Measurements from ENCODE around the gene EDEM2. TPM values are rescaled to one million over a fixed set of nuclear protein-coding genes. Genes with fewer than 3 reads are reported as not detected.
"Not testable (repeated sequence)": the region's sequence is repeated elsewhere in the genome, so short reads cannot be mapped to it uniquely, and the experiment has no call there.

The EDEM2 gene
- total and polyA plus RNA-seq, 10 donors, result 18.3 to 37.5 (median 32.2) TPM

GRCh38 chr20:35079472-35080347 lies 67.4 kb downstream of the EDEM2 start:
- TF ChIP-seq POLR2AphosphoS5 (IDR thresholded peaks at IDR 0.05) (no peak), CTCF (IDR thresholded peaks at IDR 0.05 in 8 of 11, conservative IDR thresholded peaks at IDR 0.05 in 3 of 11) (no peak), POLR2A (IDR thresholded peaks at IDR 0.05) (no peak)
- 77 to 93% (median 86%) methylated on average over 8 of the region's 8 CpGs for whole genome bisulfite sequencing, 5 donors
- peaks cover 0 to 51% (median 20%) of the 10 kb centered on the region in 6 donors for H3K36me3 ChIP-seq
- DNase-seq, result no peak
- peaks cover 0 to 60% (median 34%) of the 10 kb centered on the region in 6 donors for H3K4me1 ChIP-seq
- H3K27ac ChIP-seq, result peak overlapping the region in 3 of 8 donors; percentile 7 to 53 (median 17)
- no peaks in the 10 kb centered on the region for H3K27me3 ChIP-seq (replicated peaks in 1 of 7)
- H3K9me3 ChIP-seq, result no peaks in the 10 kb centered on the region
- H3K4me3 ChIP-seq, result no peak overlapping the region
- intact Hi-C loops (cut with DNase I; ENCODE audit: low total_unique reads), result no loop called here

GRCh38 chr20:35077872-35078271 lies 69.3 kb downstream of the EDEM2 start:
- no peaks in the 10 kb centered on the region for H3K27me3 ChIP-seq (replicated peaks in 1 of 7)
- TF ChIP-seq POLR2A (IDR thresholded peaks at IDR 0.05) (no peak), POLR2AphosphoS5 (IDR thresholded peaks at IDR 0.05) (no peak), CTCF (IDR thresholded peaks at IDR 0.05 in 8 of 11, conservative IDR thresholded peaks at IDR 0.05 in 3 of 11) (no peak)
- no peak overlapping the region for H3K4me3 ChIP-seq
- H3K4me1 ChIP-seq, result peaks cover 0 to 44% (median 30%) of the 10 kb centered on the region in 6 donors
- no peaks in the 10 kb centered on the region for H3K9me3 ChIP-seq
- H3K27ac ChIP-seq, result no peak overlapping the region
- DNase-seq, result no peak
- H3K36me3 ChIP-seq, result peaks cover 0 to 43% (median 20%) of the 10 kb centered on the region in 6 donors
- WGBS, 5 donors, result 95 to 98% (median 96%) methylated on average over 5 of the region's 5 CpGs
- intact Hi-C loops (cut with DNase I; ENCODE audit: low total_unique reads), result no loop called here

- peaks cover 0 to 38% (median 25%) of the 10 kb centered on the region in 6 donors for H3K4me1 ChIP-seq
- intact Hi-C loops (cut with DNase I; ENCODE audit: low total_unique reads), result no loop called here
- no peak overlapping the region for H3K4me3 ChIP-seq
- DNase-seq, result no peak
- peaks cover 0 to 4% (median under 1%) of the 10 kb centered on the region in 8 donors for H3K9me3 ChIP-seq
- H3K27ac ChIP-seq, result no peak overlapping the region
- TF ChIP-seq CTCF (IDR thresholded peaks at IDR 0.05 in 8 of 11, conservative IDR thresholded peaks at IDR 0.05 in 3 of 11) (no peak), POLR2A (IDR thresholded peaks at IDR 0.05) (no peak), POLR2AphosphoS5 (IDR thresholded peaks at IDR 0.05) (no peak)
- WGBS, 5 donors, result 96 to 99% (median 97%) methylated on average over 5 of the region's 5 CpGs
- peaks cover 0 to 43% (median 20%) of the 10 kb centered on the region in 6 donors for H3K36me3 ChIP-seq
- H3K27me3 ChIP-seq (replicated peaks in 1 of 7), result no peaks in the 10 kb centered on the region
Measured at GRCh38 chr20:35077341-35077740, 69.8 kb downstream of the EDEM2 start.

GRCh38 chr20:35071436-35072153 lies 75.5 kb downstream of the EDEM2 start:
- 88 to 91% (median 90%) methylated on average over 7 to 8 of the region's 8 CpGs for WGBS, 5 donors

More at GRCh38 chr20:35071436-35072153, 75.5 kb downstream of the EDEM2 start:
- H3K27me3 ChIP-seq (replicated peaks in 1 of 7); DNase-seq; H3K4me3 ChIP-seq; H3K27ac ChIP-seq; intact Hi-C loops (cut with DNase I; ENCODE audit: low total_unique reads): not testable (repeated sequence)
- Histone ChIP-seq H3K9me3 (peaks cover 0 to 12% (median 3%) of the 10 kb centered on the region in 8 donors), H3K4me1 (peaks cover 0 to 38% (median 8%) of the 10 kb centered on the region in 6 donors), H3K36me3 (peaks cover 0 to 57% (median 16%) of the 10 kb centered on the region in 6 donors)
